Mesendoderm (in vitro differentiated cells): ENCODE data around the gene RNF168.
A peak's percentile ranks its signal among the peaks of the same experiment; 100 is the strongest.
"Not testable (repeated sequence)": the region's sequence is repeated elsewhere in the genome, so short reads cannot be mapped to it uniquely, and the experiment has no call there.

Experiments
- DNase-seq: peaks from one replicate; pipeline ENCODE4 v3.0.0; 2013
- H2AK5ac ChIP-seq: 2 replicates; pipeline ENCODE4 v1.6.1; 2013; ENCODE audit warnings: low read length, inconsistent platforms
- H2BK120ac ChIP-seq: 2 replicates; pipeline ENCODE4 v1.6.1; 2013; ENCODE audit warnings: low read depth, mild to moderate bottlenecking, low read length, moderate library complexity, mixed read lengths
- H2BK15ac ChIP-seq: replicated peaks from 2 replicates; pipeline ENCODE4 v1.6.1; 2013; ENCODE audit warnings: low read depth, mild to moderate bottlenecking, moderate library complexity
- H2BK5ac ChIP-seq: 2 replicates; pipeline ENCODE4 v1.6.1; 2013; ENCODE audit warnings: low read length, inconsistent platforms
- H3K18ac ChIP-seq: 2 replicates; pipeline ENCODE4 v1.6.1; 2013; ENCODE audit warnings: mild to moderate bottlenecking, low read length, mixed read lengths
- H3K23ac ChIP-seq: one replicate; pipeline ENCODE4 v1.6.1; 2013; ENCODE audit warnings: low read length
- H3K27ac ChIP-seq: 2 replicates; pipeline ENCODE4 v1.5.1; 2013; ENCODE audit warnings: low read depth, mild to moderate bottlenecking, inconsistent platforms, low read length, moderate library complexity
- H3K27me3 ChIP-seq: 2 replicates; pipeline ENCODE4 v1.6.1; 2013; ENCODE audit warnings: low read length, control low read depth, mild to moderate bottlenecking, inconsistent platforms; ENCODE audit not compliant: insufficient read depth, poor library complexity
- H3K36me3 ChIP-seq: 2 replicates; pipeline ENCODE4 v1.6.1; 2013; ENCODE audit warnings: low read length, inconsistent platforms; ENCODE audit not compliant: control insufficient read depth, insufficient read depth
- H3K4ac ChIP-seq: one replicate; pipeline ENCODE4 v1.6.1; 2013; ENCODE audit warnings: low read depth, mild to moderate bottlenecking, low read length, moderate library complexity
- H3K4me1 ChIP-seq: 2 replicates; pipeline ENCODE4 v1.6.1; 2013; ENCODE audit warnings: low read depth, low read length, inconsistent platforms; ENCODE audit not compliant: control insufficient read depth
- H3K4me2 ChIP-seq: 2 replicates; pipeline ENCODE4 v1.6.1; 2013; ENCODE audit warnings: low read length
- H3K4me3 ChIP-seq: 2 replicates; pipeline ENCODE4 v1.5.1; 2013; ENCODE audit warnings: mild to moderate bottlenecking, low read length
- H3K56ac ChIP-seq: one replicate; pipeline ENCODE4 v1.6.1; 2013; ENCODE audit warnings: low read length
- H3K79me1 ChIP-seq: 2 replicates; pipeline ENCODE4 v1.6.1; 2013; ENCODE audit warnings: low read length, inconsistent platforms
- H3K79me2 ChIP-seq: 2 replicates; pipeline ENCODE4 v1.6.1; 2013; ENCODE audit warnings: mild to moderate bottlenecking, low read length; ENCODE audit not compliant: control insufficient read depth, insufficient read depth
- H3K9ac ChIP-seq: 2 replicates; pipeline ENCODE4 v1.6.1; 2013; ENCODE audit warnings: low read length, inconsistent platforms
- H4K5ac ChIP-seq: one replicate; pipeline ENCODE4 v1.6.1; 2013; ENCODE audit warnings: low read length
- H4K8ac ChIP-seq: one replicate; pipeline ENCODE4 v1.6.1; 2013; ENCODE audit warnings: low read depth, mild to moderate bottlenecking, control low read depth, low read length, moderate library complexity
- WGBS: extraction: QIAGEN DNeasy Blood & Tissue Kit; methylation state at CpG from one replicate; pipeline ENCODE4 v1.1.7; 2013; ENCODE audit warnings: low lambda C conversion rate, missing lambda C conversion rate; ENCODE audit not compliant: insufficient coverage; ENCODE audit errors: extremely low coverage; 5-methylcytosine and 5-hydroxymethylcytosine counted together

The RNF168 gene

GRCh38 chr3:196486263-196486662 is 17.3 kb downstream of the RNF168 start:
- no peaks in the 10 kb centered on the region for H3K4me1 ChIP-seq
- no peak overlapping the region for H4K5ac ChIP-seq
- H3K79me2 ChIP-seq: peaks cover 8% of the 10 kb centered on the region
- no peak overlapping the region for H2AK5ac ChIP-seq
- H3K56ac ChIP-seq: no peak overlapping the region
- no peak overlapping the region for H3K23ac ChIP-seq
- peaks cover 5% of the 10 kb centered on the region for H3K79me1 ChIP-seq
- no peak overlapping the region for H3K9ac ChIP-seq
- WGBS: no CpG with 5 or more reads among the region's 8 CpGs
- H3K4me2 ChIP-seq: no peak overlapping the region
- no peak overlapping the region for H3K27ac ChIP-seq
- no peak overlapping the region for H2BK5ac ChIP-seq
- H3K18ac ChIP-seq: no peak overlapping the region
- no peak overlapping the region for H2BK15ac ChIP-seq
- no peak overlapping the region for H2BK120ac ChIP-seq
- H3K4me3 ChIP-seq: no peak overlapping the region
- no peak overlapping the region for H4K8ac ChIP-seq
- H3K4ac ChIP-seq: no peak overlapping the region
- peaks cover 6% of the 10 kb centered on the region for H3K36me3 ChIP-seq
- no peaks in the 10 kb centered on the region for H3K27me3 ChIP-seq
- DNase-seq: peak; percentile 13

GRCh38 chr3:196477678-196478077 is 25.9 kb downstream of the RNF168 start:
- H3K9ac ChIP-seq: no peak overlapping the region
- H3K4me3 ChIP-seq: no peak overlapping the region
- H3K27ac ChIP-seq: no peak overlapping the region
- H3K56ac ChIP-seq: no peak overlapping the region
- H3K4me1 ChIP-seq: no peaks in the 10 kb centered on the region
- no peak overlapping the region for H2BK15ac ChIP-seq
- H3K4ac ChIP-seq: no peak overlapping the region
- H3K79me2 ChIP-seq: no peaks in the 10 kb centered on the region
- no peak overlapping the region for H2BK120ac ChIP-seq
- no peak overlapping the region for H2AK5ac ChIP-seq
- H3K27me3 ChIP-seq: no peaks in the 10 kb centered on the region
- no peak overlapping the region for H3K18ac ChIP-seq
- H4K5ac ChIP-seq: no peak overlapping the region
- no peak overlapping the region for H4K8ac ChIP-seq
- no peaks in the 10 kb centered on the region for H3K79me1 ChIP-seq
- DNase-seq: no peak
- H3K4me2 ChIP-seq: no peak overlapping the region
- no peak overlapping the region for H3K23ac ChIP-seq
- no CpG with 5 or more reads among the region's 4 CpGs for WGBS
- H3K36me3 ChIP-seq: peaks cover 7% of the 10 kb centered on the region
- no peak overlapping the region for H2BK5ac ChIP-seq

- Histone ChIP-seq H2BK5ac (no peak overlapping the region), H3K79me1 (peaks cover 2% of the 10 kb centered on the region), H3K79me2 (no peaks in the 10 kb centered on the region), H3K23ac (no peak overlapping the region), H3K4me2 (no peak overlapping the region), H3K4ac (no peak overlapping the region), H3K56ac (no peak overlapping the region), H4K5ac (no peak overlapping the region), H2BK15ac (no peak overlapping the region), H4K8ac (no peak overlapping the region), H3K18ac (no peak overlapping the region), H3K27ac (no peak overlapping the region), H3K4me3 (no peak overlapping the region), H2AK5ac (no peak overlapping the region), H3K4me1 (no peaks in the 10 kb centered on the region), H3K27me3 (no peaks in the 10 kb centered on the region), H3K9ac (no peak overlapping the region), H2BK120ac (no peak overlapping the region), H3K36me3 (peaks cover 9% of the 10 kb centered on the region)
- no peak for DNase-seq
- WGBS: no CpG with 5 or more reads among the region's 8 CpGs
Measured at GRCh38 chr3:196472286-196472685, 31.3 kb downstream of the RNF168 start.

GRCh38 chr3:196471551-196471950 is 32.0 kb downstream of the RNF168 start:
- H2BK15ac ChIP-seq: no peak overlapping the region
- H4K8ac ChIP-seq: no peak overlapping the region
- no peak overlapping the region for H3K4me2 ChIP-seq
- H3K4me3 ChIP-seq: no peak overlapping the region
- H3K23ac ChIP-seq: no peak overlapping the region
- no peak overlapping the region for H2AK5ac ChIP-seq
- H3K36me3 ChIP-seq: peaks cover 9% of the 10 kb centered on the region
- H3K27ac ChIP-seq: no peak overlapping the region
- H3K79me2 ChIP-seq: no peaks in the 10 kb centered on the region
- H3K4ac ChIP-seq: no peak overlapping the region
- peaks cover 2% of the 10 kb centered on the region for H3K79me1 ChIP-seq
- H3K18ac ChIP-seq: no peak overlapping the region
- no peak overlapping the region for H3K56ac ChIP-seq
- no peak overlapping the region for H2BK120ac ChIP-seq
- WGBS: no CpG with 5 or more reads among the region's 2 CpGs
- peak; percentile 18 for DNase-seq
- H3K27me3 ChIP-seq: no peaks in the 10 kb centered on the region
- H4K5ac ChIP-seq: no peak overlapping the region
- H3K4me1 ChIP-seq: no peaks in the 10 kb centered on the region
- H3K9ac ChIP-seq: no peak overlapping the region
- H2BK5ac ChIP-seq: no peak overlapping the region

GRCh38 chr3:196470182-196470581 is 33.4 kb downstream of the RNF168 start:
- not testable (repeated sequence) for H3K4me1 ChIP-seq, H4K5ac ChIP-seq, H3K9ac ChIP-seq, H3K27me3 ChIP-seq, H3K56ac ChIP-seq, H4K8ac ChIP-seq, H3K79me2 ChIP-seq, H3K36me3 ChIP-seq, H3K79me1 ChIP-seq, H2BK5ac ChIP-seq, H2AK5ac ChIP-seq, H2BK120ac ChIP-seq, H3K4me2 ChIP-seq, H3K27ac ChIP-seq, H3K4me3 ChIP-seq, DNase-seq, H3K23ac ChIP-seq, H3K18ac ChIP-seq, H2BK15ac ChIP-seq, H3K4ac ChIP-seq
- no CpG with 5 or more reads among the region's 3 CpGs for WGBS

GRCh38 chr3:196463804-196464203 is 39.8 kb downstream of the RNF168 start:
- no CpG with 5 or more reads among the region's 3 CpGs for WGBS
- H3K4me1 ChIP-seq: no peaks in the 10 kb centered on the region

More at GRCh38 chr3:196463804-196464203, 39.8 kb downstream of the RNF168 start:
- H2AK5ac ChIP-seq: no peak overlapping the region
- H4K8ac ChIP-seq: no peak overlapping the region
- DNase-seq: no peak
- no peak overlapping the region for H3K9ac ChIP-seq
- H3K27me3 ChIP-seq: no peaks in the 10 kb centered on the region
- H3K79me2 ChIP-seq: no peaks in the 10 kb centered on the region
- H3K36me3 ChIP-seq: no peaks in the 10 kb centered on the region
- H2BK120ac ChIP-seq: no peak overlapping the region
- H4K5ac ChIP-seq: no peak overlapping the region
- H3K56ac ChIP-seq: no peak overlapping the region
- no peak overlapping the region for H3K4ac ChIP-seq
- H3K4me3 ChIP-seq: no peak overlapping the region
- no peak overlapping the region for H3K23ac ChIP-seq
- H2BK5ac ChIP-seq: no peak overlapping the region
- no peak overlapping the region for H3K4me2 ChIP-seq
- no peak overlapping the region for H3K27ac ChIP-seq
- no peak overlapping the region for H2BK15ac ChIP-seq
- no peak overlapping the region for H3K18ac ChIP-seq
- no peaks in the 10 kb centered on the region for H3K79me1 ChIP-seq
